SU-DHL-6 (cell line): ENCODE results near the gene PNP.

Experiments
- H2AFZ ChIP-seq: fragments of 200-600 bp; sonication (generic); 2 replicates; pipeline ENCODE4 v1.6.1; 2014; ENCODE audit warnings: low read depth, mild to moderate bottlenecking, moderate library complexity, mixed read lengths, antibody characterized with exemption, low read length; ENCODE audit not compliant: severe bottlenecking
- H3F3A ChIP-seq: fragments of 200-600 bp; shearing (Covaris generic); 2 replicates; pipeline ENCODE4 v1.6.0; 2016; ENCODE audit warnings: antibody characterized with exemption, mild to moderate bottlenecking; ENCODE audit not compliant: insufficient read depth
- H3K27ac ChIP-seq: fragments of 200-600 bp; sonication (generic); 2 replicates; pipeline ENCODE4 v1.5.1; 2016; ENCODE audit warnings: low read depth, mild to moderate bottlenecking, low read length, moderate library complexity, mixed read lengths
- H3K27me3 ChIP-seq: fragments of 200-600 bp; sonication (generic), shearing (Covaris generic); 2 replicates; pipeline ENCODE4 v1.6.0; 2014; ENCODE audit warnings: mild to moderate bottlenecking, low read length
- H3K36me3 ChIP-seq: fragments of 200-600 bp; sonication (generic); 2 replicates; pipeline ENCODE4 v1.6.1; 2014; ENCODE audit warnings: mild to moderate bottlenecking, low read length, mixed read lengths
- H3K4me2 ChIP-seq: fragments of 300-600, 200-600 bp; shearing (Covaris generic), sonication (generic); 2 replicates; pipeline ENCODE4 v1.6.0; 2014; ENCODE audit warnings: low read length, low read depth, mild to moderate bottlenecking; ENCODE audit not compliant: poor library complexity, severe bottlenecking
- H3K4me3 ChIP-seq: fragments of 200-600 bp; sonication (generic); 2 replicates; pipeline ENCODE4 v1.5.1; 2014; ENCODE audit warnings: antibody characterized with exemption, low read length, mild to moderate bottlenecking, mixed read lengths; ENCODE audit not compliant: insufficient read depth, poor library complexity, severe bottlenecking
- H3K79me2 ChIP-seq: fragments of 200-600 bp; sonication (generic); 2 replicates; pipeline ENCODE4 v1.6.1; 2014; ENCODE audit warnings: mild to moderate bottlenecking, low read length, moderate library complexity; ENCODE audit not compliant: insufficient read depth
- H3K9ac ChIP-seq: fragments of 200-600 bp; sonication (generic); 2 replicates; pipeline ENCODE4 v1.7.0; 2014; ENCODE audit warnings: mild to moderate bottlenecking, low read length
- H3K9me2 ChIP-seq: fragments of 200-600 bp; sonication (generic); replicated peaks from 2 replicates; pipeline ENCODE4 v1.6.1; 2014; ENCODE audit warnings: low read length; ENCODE audit not compliant: insufficient read depth
- H3K9me3 ChIP-seq: fragments of 200-600 bp; sonication (generic); 2 replicates; pipeline ENCODE4 v1.6.1; 2014; ENCODE audit warnings: low read length, mixed read lengths; ENCODE audit not compliant: insufficient read depth
- H4K20me1 ChIP-seq: fragments of 200-600 bp; sonication (generic); 2 replicates; pipeline ENCODE4 v1.6.1; 2014; ENCODE audit warnings: low read depth, mild to moderate bottlenecking, antibody characterized with exemption, low read length, moderate library complexity, mixed read lengths
- EZH2phosphoT487 ChIP-seq: fragments of 200-600 bp; sonication (generic), shearing (Covaris generic); conservative IDR thresholded peaks from 2 replicates; pipeline ENCODE4 v1.6.1; 2018; ENCODE audit warnings: mild to moderate bottlenecking, antibody characterized with exemption, low read length, moderate library complexity, mixed read lengths
- TF ChIP-seq, protein P1 (sequence below): fragments of 200-600 bp; sonication (generic); IDR thresholded peaks from one replicate; pipeline ENCODE4 v1.5.1; 2017; ENCODE audit warnings: antibody characterized with exemption, mild to moderate bottlenecking, low read length, moderate library complexity; ENCODE audit not compliant: insufficient read depth, poor library complexity, severe bottlenecking

PNP gene

DNA sequence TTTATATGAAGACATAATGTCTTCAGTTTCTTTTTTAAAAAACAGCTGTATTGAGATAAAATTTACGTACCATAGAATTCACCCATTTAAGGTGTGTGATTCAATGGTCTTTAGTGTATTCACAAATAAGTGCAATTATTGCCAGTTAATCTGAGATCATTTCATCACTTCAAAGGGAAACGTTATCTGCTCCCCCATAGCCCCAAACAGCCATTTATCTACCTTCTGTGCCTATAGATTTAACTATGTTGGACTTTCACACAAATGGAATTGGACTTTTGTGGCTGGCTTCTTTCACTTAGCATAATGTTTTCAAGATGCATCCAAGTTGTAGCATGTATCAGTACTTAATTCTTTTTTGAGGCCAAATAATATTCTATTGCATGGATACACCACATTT is 9.7 kb downstream of the PNP start:
- H3K27me3 ChIP-seq, result no peaks in the 10 kb centered on the region
- H3K36me3 ChIP-seq, result peaks cover 23% of the 10 kb centered on the region; the same call in 1 of the 2 replicates
- H2AFZ ChIP-seq, result no peak overlapping the region
- no peaks in the 10 kb centered on the region for H3K9me3 ChIP-seq
- no peaks in the 10 kb centered on the region; the same call in 1 of the 2 replicates for H3F3A ChIP-seq
- no peak overlapping the region for H3K9ac ChIP-seq
- TF ChIP-seq EZH2phosphoT487, result no peak
- TF ChIP-seq, protein P1, sequence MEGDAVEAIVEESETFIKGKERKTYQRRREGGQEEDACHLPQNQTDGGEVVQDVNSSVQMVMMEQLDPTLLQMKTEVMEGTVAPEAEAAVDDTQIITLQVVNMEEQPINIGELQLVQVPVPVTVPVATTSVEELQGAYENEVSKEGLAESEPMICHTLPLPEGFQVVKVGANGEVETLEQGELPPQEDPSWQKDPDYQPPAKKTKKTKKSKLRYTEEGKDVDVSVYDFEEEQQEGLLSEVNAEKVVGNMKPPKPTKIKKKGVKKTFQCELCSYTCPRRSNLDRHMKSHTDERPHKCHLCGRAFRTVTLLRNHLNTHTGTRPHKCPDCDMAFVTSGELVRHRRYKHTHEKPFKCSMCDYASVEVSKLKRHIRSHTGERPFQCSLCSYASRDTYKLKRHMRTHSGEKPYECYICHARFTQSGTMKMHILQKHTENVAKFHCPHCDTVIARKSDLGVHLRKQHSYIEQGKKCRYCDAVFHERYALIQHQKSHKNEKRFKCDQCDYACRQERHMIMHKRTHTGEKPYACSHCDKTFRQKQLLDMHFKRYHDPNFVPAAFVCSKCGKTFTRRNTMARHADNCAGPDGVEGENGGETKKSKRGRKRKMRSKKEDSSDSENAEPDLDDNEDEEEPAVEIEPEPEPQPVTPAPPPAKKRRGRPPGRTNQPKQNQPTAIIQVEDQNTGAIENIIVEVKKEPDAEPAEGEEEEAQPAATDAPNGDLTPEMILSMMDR, result no peak
- H3K4me3 ChIP-seq, result no peak overlapping the region
- no peaks in the 10 kb centered on the region for H4K20me1 ChIP-seq
- no peak overlapping the region for H3K27ac ChIP-seq
- no peaks in the 10 kb centered on the region for H3K79me2 ChIP-seq
- no peak overlapping the region for H3K4me2 ChIP-seq
- no peaks in the 10 kb centered on the region for H3K9me2 ChIP-seq

DNA sequence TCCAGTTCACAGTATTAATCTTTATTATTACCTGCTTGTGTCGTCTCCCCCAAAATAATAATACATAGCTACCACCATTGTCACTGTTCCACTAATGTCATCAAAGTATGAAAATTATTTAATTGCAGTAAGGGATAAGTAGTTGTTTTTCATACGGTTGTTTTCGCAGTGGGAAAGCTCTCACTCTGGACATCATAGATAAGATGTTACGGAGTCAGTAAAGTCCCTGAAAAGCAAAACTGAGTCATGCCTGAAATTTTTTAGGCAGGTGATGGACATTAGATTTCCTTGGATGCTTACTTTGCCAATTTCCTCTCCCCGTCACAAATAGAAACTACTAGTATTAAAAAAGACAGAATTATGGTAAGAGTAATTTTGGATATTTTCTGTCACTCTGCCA is 13.2 kb downstream of the PNP start:
- H3K9ac ChIP-seq, result no peak overlapping the region
- no peak overlapping the region for H3K4me2 ChIP-seq
- H3K36me3 ChIP-seq, result peaks cover 13% of the 10 kb centered on the region; the same call in 1 of the 2 replicates
- TF ChIP-seq EZH2phosphoT487, result no peak
- TF ChIP-seq, protein P1, result no peak
- no peaks in the 10 kb centered on the region for H3K9me2 ChIP-seq
- no peaks in the 10 kb centered on the region for H3K79me2 ChIP-seq
- H3F3A ChIP-seq, result no peaks in the 10 kb centered on the region; the same call in 1 of the 2 replicates
- no peak overlapping the region for H3K4me3 ChIP-seq
- H3K27me3 ChIP-seq, result no peaks in the 10 kb centered on the region
- no peaks in the 10 kb centered on the region for H3K9me3 ChIP-seq
- no peaks in the 10 kb centered on the region for H4K20me1 ChIP-seq
- no peak overlapping the region for H3K27ac ChIP-seq
- H2AFZ ChIP-seq, result no peak overlapping the region

DNA sequence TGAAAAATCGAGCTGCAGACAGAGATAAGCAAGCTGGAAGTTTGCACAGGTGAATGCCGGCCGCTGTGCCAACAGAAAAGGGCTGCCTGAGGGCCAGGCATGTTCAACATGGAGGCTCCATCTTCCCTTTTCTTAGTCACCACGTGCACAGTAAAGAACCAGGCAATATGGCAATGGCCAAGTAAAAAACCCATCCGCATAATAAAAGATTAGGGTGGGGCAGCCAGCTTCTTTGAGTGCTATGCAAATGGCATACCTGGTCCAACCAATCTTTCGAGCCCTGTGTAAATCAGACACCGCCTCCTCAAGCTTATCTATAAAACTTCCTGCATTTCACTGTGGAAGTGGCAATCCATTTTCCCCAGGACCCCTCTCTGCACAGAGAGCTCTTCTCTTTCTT is 16.7 kb downstream of the PNP start:
- Histone ChIP-seq H3K9me2 (no peaks in the 10 kb centered on the region), H2AFZ (no peak overlapping the region), H3F3A (no peaks in the 10 kb centered on the region), H3K9ac (no peak overlapping the region), H4K20me1 (no peaks in the 10 kb centered on the region), H3K27me3 (no peaks in the 10 kb centered on the region), H3K4me3 (no peak overlapping the region), H3K79me2 (no peaks in the 10 kb centered on the region), H3K27ac (no peak overlapping the region), H3K9me3 (no peaks in the 10 kb centered on the region), H3K4me2 (no peak overlapping the region), H3K36me3 (no peaks in the 10 kb centered on the region)
- TF ChIP-seq EZH2phosphoT487, result no peak
- TF ChIP-seq, protein P1, result no peak
